HG02885 (cell line): Measurements from ENCODE around the gene TEX26.

ENCODE experiments used
- ATAC-seq: cut with Tn5 transposase; IDR thresholded peaks from one replicate; pipeline ENCODE4 v1.9.1; 2021; ENCODE audit warnings: mild to moderate bottlenecking; ENCODE audit not compliant: unreplicated experiment, poor library complexity

TEX26 gene

GRCh38 chr13:30974350-30974749 is 41.9 kb downstream of the TEX26 start:
- no peak for ATAC-seq

GRCh38 chr13:30976025-30976424 is 43.6 kb downstream of the TEX26 start:
- ATAC-seq: no peak

GRCh38 chr13:30978981-30979956 is 46.8 kb downstream of the TEX26 start:
- no peak for ATAC-seq

- ATAC-seq: no peak
Measured at GRCh38 chr13:30982506-30982905, 50.0 kb downstream of the TEX26 start.

GRCh38 chr13:30982906-30983305 is 50.5 kb downstream of the TEX26 start:
- ATAC-seq: no peak

- no peak for ATAC-seq
Measured at GRCh38 chr13:30983431-30983830, 51.0 kb downstream of the TEX26 start.

- ATAC-seq: no peak
Measured at GRCh38 chr13:30984620-30985019, 52.2 kb downstream of the TEX26 start.

- ATAC-seq: no peak
Measured at GRCh38 chr13:30985637-30986205, 53.3 kb downstream of the TEX26 start.

- ATAC-seq: no peak
Measured at GRCh38 chr13:30991184-30991583, 58.7 kb downstream of the TEX26 start.

GRCh38 chr13:30991922-30992321 is 59.5 kb downstream of the TEX26 start:
- no peak for ATAC-seq

GRCh38 chr13:30995331-30995730 is 62.9 kb downstream of the TEX26 start:
- ATAC-seq: no peak

- no peak for ATAC-seq
Measured at GRCh38 chr13:30997697-30998096, 65.2 kb downstream of the TEX26 start.

GRCh38 chr13:30998136-30999088 is 66.0 kb downstream of the TEX26 start:
- ATAC-seq: no peak

- ATAC-seq: no peak
Measured at GRCh38 chr13:31000889-31001288, 68.4 kb downstream of the TEX26 start.

GRCh38 chr13:31001647-31002046 is 69.2 kb downstream of the TEX26 start:
- no peak for ATAC-seq

GRCh38 chr13:31005066-31005465 is 72.6 kb downstream of the TEX26 start:
- ATAC-seq: no peak

- no peak for ATAC-seq
Measured at GRCh38 chr13:31007417-31007816, 75.0 kb downstream of the TEX26 start.

GRCh38 chr13:31008400-31009115 is 76.1 kb downstream of the TEX26 start:
- ATAC-seq: no peak

GRCh38 chr13:31009166-31009565 is 76.7 kb downstream of the TEX26 start:
- ATAC-seq: no peak

- no peak for ATAC-seq
Measured at GRCh38 chr13:31010296-31010695, 77.8 kb downstream of the TEX26 start.
